Globus pallidus (tissue), 1 donor: ENCODE results near the gene ETV5.
"Not testable (repeated sequence)": the region's sequence is repeated elsewhere in the genome, so short reads cannot be mapped to it uniquely, and the experiment has no call there.

Source experiments
- DNase-seq: peaks from one replicate; pipeline ENCODE4 v3.0.0-alpha.2; 2015; ENCODE audit warnings: low spot score

ETV5 gene

GRCh38 chr3:186067360-186068242 lies 41.3 kb downstream of the ETV5 start:
- DNase-seq, result no peak

- no peak for DNase-seq
Measured at GRCh38 chr3:186060222-186060621, 48.7 kb downstream of the ETV5 start.

GRCh38 chr3:186059192-186059591 lies 49.7 kb downstream of the ETV5 start:
- no peak for DNase-seq

GRCh38 chr3:186058225-186058624 lies 50.7 kb downstream of the ETV5 start:
- DNase-seq, result no peak

- DNase-seq, result no peak
Measured at GRCh38 chr3:186057594-186057993, 51.3 kb downstream of the ETV5 start.

- DNase-seq, result no peak
Measured at GRCh38 chr3:186054792-186055352, 54.0 kb downstream of the ETV5 start.

- DNase-seq, result no peak
Measured at GRCh38 chr3:186053954-186054791, 54.7 kb downstream of the ETV5 start.

- no peak for DNase-seq
Measured at GRCh38 chr3:186052096-186052840, 56.6 kb downstream of the ETV5 start.

GRCh38 chr3:186049001-186049400 lies 59.9 kb downstream of the ETV5 start:
- no peak for DNase-seq

GRCh38 chr3:186048119-186048518 lies 60.8 kb downstream of the ETV5 start:
- DNase-seq, result no peak

GRCh38 chr3:186046838-186047237 lies 62.1 kb downstream of the ETV5 start:
- no peak for DNase-seq

- DNase-seq, result peak; percentile 97
Measured at GRCh38 chr3:186044968-186045367, 63.9 kb downstream of the ETV5 start.

GRCh38 chr3:186044427-186044826 lies 64.5 kb downstream of the ETV5 start:
- DNase-seq, result no peak

GRCh38 chr3:186042521-186043202 lies 66.2 kb downstream of the ETV5 start:
- DNase-seq, result no peak

GRCh38 chr3:186042036-186042435 lies 66.9 kb downstream of the ETV5 start:
- no peak for DNase-seq

GRCh38 chr3:186038360-186038759 lies 70.5 kb downstream of the ETV5 start:
- DNase-seq, result no peak

- no peak for DNase-seq
Measured at GRCh38 chr3:186035277-186035676, 73.6 kb downstream of the ETV5 start.

GRCh38 chr3:186032321-186032720 lies 76.6 kb downstream of the ETV5 start:
- no peak for DNase-seq

GRCh38 chr3:186025993-186026392 lies 82.9 kb downstream of the ETV5 start:
- not testable (repeated sequence) for DNase-seq

- DNase-seq, result no peak
Measured at GRCh38 chr3:186025161-186025560, 83.7 kb downstream of the ETV5 start.

- no peak for DNase-seq
Measured at GRCh38 chr3:186024210-186024609, 84.7 kb downstream of the ETV5 start.
